Body of pancreas (tissue), 4 donors: Measurements from ENCODE around the gene IL36A. TPM values are rescaled to one million over a fixed set of nuclear protein-coding genes. Genes with fewer than 3 reads are reported as not detected.

Source experiments
- ATAC-seq: fragments of 150-250 bp; one replicate; pipeline ENCODE4 v1.9.1; 2016
- DNase-seq, 4 donors: peaks; one replicate each; pipeline ENCODE4 v3.0.0-alpha.2; 2019
- H3K27ac ChIP-seq, 4 donors: fragments of 200-600 bp; sonication (generic); 1 replicate in 3 of 4; 2 replicates in 1 of 4; pipeline versions ENCODE4 v1.5.1 to v1.6.1; 2016 to 2019; ENCODE audit warnings: mild to moderate bottlenecking in 1 of 4, mixed read lengths in 1 of 4, moderate library complexity in 1 of 4
- H3K27me3 ChIP-seq, 2 donors: fragments of 200-600 bp; sonication (generic); one replicate each; pipeline ENCODE4 v1.6.0; 2016; ENCODE audit warnings: mild to moderate bottlenecking in 1 of 2
- H3K36me3 ChIP-seq, 2 donors: fragments of 200-600 bp; sonication (generic); replicated peaks in 1 of 2; 2 replicates each; pipeline ENCODE4 v1.5.1; 2016; ENCODE audit warnings: low read depth in 2 of 2; ENCODE audit not compliant: insufficient read depth in 1 of 2
- H3K4me1 ChIP-seq: fragments of 200-600 bp; sonication (generic); one replicate; pipeline ENCODE4 v1.6.0; 2016
- H3K4me3 ChIP-seq, 2 donors: fragments of 200-600 bp; sonication (generic); 1 replicate in 1 of 2; 2 replicates in 1 of 2; pipeline ENCODE4 v1.5.1; 2016 to 2019
- H3K9me3 ChIP-seq, 3 donors: fragments of 200-600 bp; sonication (generic); 1 replicate in 2 of 3; 2 replicates in 1 of 3; pipeline ENCODE4 v1.5.1; 2016
- POLR2A ChIP-seq, 3 donors: fragments of 450-650 bp; IDR thresholded peaks; one replicate each; pipeline ENCODE4 v1.6.1; 2016; ENCODE audit warnings: antibody characterized with exemption in 3 of 3, mild to moderate bottlenecking in 2 of 3
- WGBS, 2 donors: methylation state at CpG; one replicate each; pipeline ENCODE4 v1.1.5; 2017; 5-methylcytosine and 5-hydroxymethylcytosine counted together
- intact Hi-C: fragments of 100-400 bp; cut with DNase I; formaldehyde crosslinking; loops from one replicate; pipeline ENCODE4 v1.15.1; 2023
- total RNA-seq, 2 donors: library from RNA; depleted of rRNA; stranded (reverse); fragments of >200 nt; gene quantifications; one replicate each; pipeline ENCODE4 v1.1.0, GENCODE V29; 2016
- TF ChIP-seq, protein P1 (sequence below), 7 experiments: fragments of 450-650 bp in 4 of 7; fragments of 200-600 bp in 3 of 7; sonication (generic) in 3 of 7; IDR thresholded peaks; one replicate each; pipeline ENCODE4 v1.5.1; 2016 to 2019; ENCODE audit warnings: antibody characterized with exemption in 7 of 7

IL36A gene
- total RNA-seq, 2 donors from 2014 or later = not detected

DNA sequence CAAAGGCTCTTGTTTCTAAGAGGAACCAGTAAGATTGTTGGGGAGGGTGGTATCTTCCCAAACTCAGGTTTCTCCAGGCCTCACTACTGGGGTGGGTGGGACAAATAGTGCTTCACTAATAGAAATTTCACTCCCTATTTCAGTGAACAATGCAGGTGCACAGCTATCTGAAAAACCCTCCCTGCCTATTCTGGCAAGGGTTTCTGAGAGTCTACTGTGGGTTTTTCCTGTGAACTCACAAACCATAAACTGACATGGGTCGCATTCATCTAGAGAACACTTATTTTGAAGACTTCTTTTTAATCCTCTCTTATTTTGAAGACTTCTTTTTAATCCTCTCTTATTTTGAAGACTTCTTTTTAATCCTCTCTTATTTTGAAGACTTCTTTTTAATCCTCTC, 4.4 kb downstream of the IL36A start:
- no peak for ATAC-seq
- no peak overlapping the region for H3K27ac ChIP-seq
- no peaks in the 10 kb centered on the region for H3K36me3 ChIP-seq
- H3K4me3 ChIP-seq = no peak overlapping the region
- no peaks in the 10 kb centered on the region for H3K27me3 ChIP-seq
- TF ChIP-seq, protein P1, sequence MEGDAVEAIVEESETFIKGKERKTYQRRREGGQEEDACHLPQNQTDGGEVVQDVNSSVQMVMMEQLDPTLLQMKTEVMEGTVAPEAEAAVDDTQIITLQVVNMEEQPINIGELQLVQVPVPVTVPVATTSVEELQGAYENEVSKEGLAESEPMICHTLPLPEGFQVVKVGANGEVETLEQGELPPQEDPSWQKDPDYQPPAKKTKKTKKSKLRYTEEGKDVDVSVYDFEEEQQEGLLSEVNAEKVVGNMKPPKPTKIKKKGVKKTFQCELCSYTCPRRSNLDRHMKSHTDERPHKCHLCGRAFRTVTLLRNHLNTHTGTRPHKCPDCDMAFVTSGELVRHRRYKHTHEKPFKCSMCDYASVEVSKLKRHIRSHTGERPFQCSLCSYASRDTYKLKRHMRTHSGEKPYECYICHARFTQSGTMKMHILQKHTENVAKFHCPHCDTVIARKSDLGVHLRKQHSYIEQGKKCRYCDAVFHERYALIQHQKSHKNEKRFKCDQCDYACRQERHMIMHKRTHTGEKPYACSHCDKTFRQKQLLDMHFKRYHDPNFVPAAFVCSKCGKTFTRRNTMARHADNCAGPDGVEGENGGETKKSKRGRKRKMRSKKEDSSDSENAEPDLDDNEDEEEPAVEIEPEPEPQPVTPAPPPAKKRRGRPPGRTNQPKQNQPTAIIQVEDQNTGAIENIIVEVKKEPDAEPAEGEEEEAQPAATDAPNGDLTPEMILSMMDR (IDR thresholded peaks at IDR 0.05) = no peak
- no peak for TF ChIP-seq POLR2A (IDR thresholded peaks at IDR 0.05)
- DNase-seq = no peak
- 42% methylated on average over 1 of the region's 1 CpG for WGBS, 2 donors
- intact Hi-C loops = no loop called here
- H3K9me3 ChIP-seq = no peaks in the 10 kb centered on the region
- H3K4me1 ChIP-seq = no peaks in the 10 kb centered on the region

- ATAC-seq = no peak
- TF ChIP-seq POLR2A (IDR thresholded peaks at IDR 0.05) = no peak
- TF ChIP-seq, protein P1 (IDR thresholded peaks at IDR 0.05) = no peak
- 41 to 42% methylated on average over 2 of the region's 2 CpGs for WGBS, 2 donors
- intact Hi-C loops = no loop called here
- no peak for DNase-seq
- Histone ChIP-seq H3K27ac (no peak overlapping the region), H3K9me3 (no peaks in the 10 kb centered on the region), H3K36me3 (no peaks in the 10 kb centered on the region), H3K4me1 (no peaks in the 10 kb centered on the region), H3K27me3 (no peaks in the 10 kb centered on the region), H3K4me3 (no peak overlapping the region)
Measured at GRCh38 chr2:113010088-113010487, 4.8 kb downstream of the IL36A start.

DNA sequence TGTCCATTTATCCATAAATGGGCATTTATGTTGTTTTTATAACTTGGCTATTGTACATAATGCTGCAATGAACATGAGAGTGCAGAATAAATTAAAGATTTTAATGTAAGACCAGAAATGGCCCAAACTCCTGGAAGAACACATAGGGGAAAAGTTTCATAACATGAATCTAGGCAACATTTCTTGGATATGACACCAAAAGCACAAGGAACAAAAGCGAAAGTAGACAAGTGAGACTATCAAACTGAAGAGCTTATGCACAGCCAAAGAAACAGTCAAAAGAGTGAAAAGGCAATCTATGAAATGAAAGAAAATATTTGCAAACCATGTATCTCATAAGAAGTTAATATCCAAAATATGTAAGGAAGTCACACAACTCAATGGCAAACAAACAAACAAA, 5.8 kb downstream of the IL36A start:
- Histone ChIP-seq H3K4me3 (no peak overlapping the region), H3K36me3 (no peaks in the 10 kb centered on the region), H3K4me1 (no peaks in the 10 kb centered on the region), H3K9me3 (no peaks in the 10 kb centered on the region), H3K27me3 (no peaks in the 10 kb centered on the region), H3K27ac (no peak overlapping the region)
- 93 to 94% methylated on average over 1 of the region's 1 CpG for WGBS, 2 donors
- intact Hi-C loops = no loop called here
- DNase-seq (no peak), ATAC-seq (no peak)
- TF ChIP-seq POLR2A (IDR thresholded peaks at IDR 0.05) = no peak
- TF ChIP-seq, protein P1 (IDR thresholded peaks at IDR 0.05) = no peak

GRCh38 chr2:113012436-113013335, 7.4 kb downstream of the IL36A start:
- H3K27me3 ChIP-seq = no peaks in the 10 kb centered on the region
- intact Hi-C loops = no loop called here
- DNase-seq (no peak), ATAC-seq (no peak)
- TF ChIP-seq POLR2A (IDR thresholded peaks at IDR 0.05) = no peak
- TF ChIP-seq, protein P1 (IDR thresholded peaks at IDR 0.05) = no peak
- H3K4me1 ChIP-seq = no peaks in the 10 kb centered on the region
- H3K27ac ChIP-seq = no peak overlapping the region
- H3K9me3 ChIP-seq = no peaks in the 10 kb centered on the region
- 66% methylated on average over 8 of the region's 8 CpGs for WGBS, 2 donors
- H3K36me3 ChIP-seq = no peaks in the 10 kb centered on the region
- H3K4me3 ChIP-seq = no peak overlapping the region

DNA sequence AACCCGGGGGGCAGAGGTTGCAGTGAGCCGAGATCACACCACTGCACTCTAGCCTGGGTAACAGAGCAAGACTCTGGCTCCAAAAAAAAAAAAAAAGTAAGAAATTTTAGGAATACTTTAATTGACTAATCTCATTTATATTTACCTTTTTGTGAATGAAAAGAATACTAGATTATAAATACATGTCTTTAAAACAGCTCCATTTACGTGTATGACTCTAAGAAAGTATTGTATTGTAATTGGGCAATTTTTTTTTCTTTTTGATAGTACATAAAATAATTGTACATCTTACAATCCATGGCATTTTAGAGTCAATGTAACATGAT, 8.0 kb downstream of the IL36A start:
- H3K9me3 ChIP-seq = no peaks in the 10 kb centered on the region
- 60 to 66% methylated on average over 3 of the region's 3 CpGs for WGBS, 2 donors
- no peak for TF ChIP-seq POLR2A (IDR thresholded peaks at IDR 0.05)
- TF ChIP-seq, protein P1 (IDR thresholded peaks at IDR 0.05) = no peak
- H3K27ac ChIP-seq = no peak overlapping the region
- ATAC-seq (no peak), DNase-seq (no peak)
- no peaks in the 10 kb centered on the region for H3K36me3 ChIP-seq
- H3K27me3 ChIP-seq = no peaks in the 10 kb centered on the region
- intact Hi-C loops = no loop called here
- H3K4me1 ChIP-seq = no peaks in the 10 kb centered on the region
- no peak overlapping the region for H3K4me3 ChIP-seq
